ENCODE measurements around the gene BAAT.

BAAT gene

DNA sequence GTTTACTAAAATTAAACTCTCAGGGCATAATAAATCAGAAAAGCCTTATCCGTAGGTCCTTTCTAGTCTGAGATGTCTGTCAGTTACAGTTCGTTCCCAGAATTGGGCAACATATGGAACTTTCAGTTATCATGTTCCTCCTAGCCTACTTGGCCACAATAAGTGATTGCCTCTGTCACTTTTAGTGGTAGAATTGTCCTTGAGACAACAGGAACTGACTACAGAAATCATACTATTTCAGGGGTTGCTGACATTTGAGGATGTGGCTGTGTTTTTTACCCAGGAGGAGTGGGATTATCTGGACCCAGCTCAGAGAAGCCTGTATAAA is 14.8 kb upstream of the BAAT start:
- H3K4me2 ChIP-seq (ENCODE audit: low read length): peak overlapping the region; percentile 84
- no peaks in the 10 kb centered on the region for H3K9me3 ChIP-seq (ENCODE audit: control insufficient read depth, low read length)
- peaks cover 2% of the 10 kb centered on the region for H3K36me3 ChIP-seq (ENCODE audit: control insufficient read depth, insufficient read depth, low read length)
- peaks cover 2% of the 10 kb centered on the region for H3K4me1 ChIP-seq
- peak overlapping the region; percentile 82 for H3K4me3 ChIP-seq (ENCODE audit: low read depth, low read length)
- no peak for TF ChIP-seq CTCF (IDR thresholded peaks at IDR 0.05)
- H3K9ac ChIP-seq: no peak overlapping the region
- no peak overlapping the region for H2AFZ ChIP-seq
- peak overlapping the region; percentile 15 for H3K27ac ChIP-seq
- H3K27me3 ChIP-seq (ENCODE audit: control insufficient read depth, insufficient read depth, low read length): no peaks in the 10 kb centered on the region
- peaks cover 22% of the 10 kb centered on the region for H3K79me2 ChIP-seq

DNA sequence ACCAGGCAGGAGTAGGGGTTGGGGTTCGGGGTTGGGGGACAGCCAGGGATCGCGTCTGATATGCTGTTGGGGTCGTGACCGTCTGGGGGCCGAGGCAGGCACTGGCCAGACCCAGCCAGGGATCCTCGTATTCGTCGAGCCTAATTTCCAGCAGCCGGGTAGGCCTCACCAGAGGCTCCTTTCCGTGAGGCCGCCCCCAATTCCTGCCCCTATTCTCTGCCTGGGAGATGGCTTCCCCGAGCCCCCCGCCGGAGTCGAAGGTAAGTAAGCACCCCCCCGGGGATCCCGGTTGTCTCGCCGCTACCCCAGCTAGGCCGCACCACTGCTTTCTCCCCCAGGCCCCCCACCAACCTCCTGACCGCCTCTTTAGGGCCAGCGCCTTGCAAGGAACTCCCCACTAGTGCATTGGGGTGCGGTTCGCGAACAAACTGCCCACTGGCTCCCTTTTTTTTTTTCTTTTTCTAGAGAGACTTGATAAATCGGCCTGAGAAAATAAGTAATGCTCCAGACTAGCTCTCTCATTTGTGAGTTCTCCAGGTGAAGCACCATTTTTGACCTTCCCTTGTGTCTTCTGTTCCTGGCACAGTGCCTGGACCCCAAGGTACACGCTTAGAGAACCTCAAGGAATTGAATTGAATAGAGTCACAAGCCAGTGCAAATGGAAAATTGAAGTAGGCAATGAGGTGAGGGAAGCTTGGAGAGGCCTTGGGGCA is 14.3 kb upstream of the BAAT start:
- Histone ChIP-seq H3K27ac (peak overlapping the region; percentile 44), H3K4me3 (ENCODE audit: low read depth, low read length) (peak overlapping the region; percentile 82), H3K4me2 (ENCODE audit: low read length) (peak overlapping the region; percentile 84), H3K79me2 (peaks cover 25% of the 10 kb centered on the region), H3K4me1 (peaks cover 2% of the 10 kb centered on the region), H3K9ac (peak overlapping the region; percentile 37), H2AFZ (peak overlapping the region; percentile 82), H3K36me3 (ENCODE audit: control insufficient read depth, insufficient read depth, low read length) (no peaks in the 10 kb centered on the region), H3K9me3 (ENCODE audit: control insufficient read depth, low read length) (no peaks in the 10 kb centered on the region), H3K27me3 (ENCODE audit: control insufficient read depth, insufficient read depth, low read length) (no peaks in the 10 kb centered on the region)
- no peak for TF ChIP-seq CTCF (IDR thresholded peaks at IDR 0.05)

DNA sequence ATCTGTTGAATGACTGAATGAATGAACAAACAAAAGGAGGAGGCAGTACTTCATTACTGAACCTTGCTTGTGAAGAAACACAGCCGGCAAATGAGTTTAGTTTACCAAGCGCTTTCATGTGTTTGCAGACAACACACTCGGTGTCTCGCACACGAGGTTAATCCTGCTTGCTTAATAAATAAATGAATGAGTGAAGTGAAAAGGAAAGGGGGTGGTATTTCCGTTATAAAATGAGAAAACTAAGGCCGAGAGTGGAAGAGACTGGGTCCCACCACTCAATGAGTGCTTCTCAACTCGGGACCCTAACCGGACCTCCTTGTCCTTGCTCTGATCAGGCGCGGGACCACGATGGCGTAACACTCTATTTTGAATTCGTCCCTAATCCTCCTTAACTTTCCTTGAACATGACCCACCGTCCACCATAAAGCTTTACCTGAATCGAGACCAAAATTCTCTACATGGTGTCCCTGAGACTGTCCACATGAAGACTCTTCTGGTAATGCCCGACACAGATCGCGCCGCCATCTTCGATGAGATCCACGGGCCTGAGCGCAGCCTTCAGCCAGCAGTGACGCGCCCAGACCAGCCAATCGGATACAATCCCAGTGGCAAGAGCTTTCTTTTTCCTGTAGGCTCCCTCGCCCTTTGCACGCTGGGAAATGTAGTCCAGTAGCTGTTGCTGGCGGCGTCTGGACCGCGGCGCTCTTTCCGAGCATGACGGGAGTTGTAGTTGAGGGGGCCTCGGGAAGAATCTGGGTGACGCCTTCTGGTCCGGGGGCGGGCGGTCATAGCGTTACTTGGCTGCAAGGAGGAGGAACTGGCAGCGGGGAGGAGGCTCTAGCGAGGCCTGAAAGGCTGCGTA is 13.5 kb upstream of the BAAT start, which contains the start of the genes MRPL50 and ZNF189:
Gene MRPL50, minus strand, starts transcription at position 551 of the 862 bp plus-strand sequence. Its CDS starts 26 bp downstream, at position 525.
Gene ZNF189, plus strand, starts transcription at position 784 of the 862 bp plus-strand sequence. CDS start 306 bp downstream, outside the sequence.
- H3K9me3 ChIP-seq (ENCODE audit: control insufficient read depth, low read length): no peaks in the 10 kb centered on the region
- H3K27me3 ChIP-seq (ENCODE audit: control insufficient read depth, insufficient read depth, low read length): no peaks in the 10 kb centered on the region
- peak within 1 kb of the TSS; percentile 82 for H3K4me3 ChIP-seq (ENCODE audit: low read depth, low read length)
- peak within 1 kb of the TSS; percentile 37 for H3K9ac ChIP-seq
- no peak for TF ChIP-seq CTCF (IDR thresholded peaks at IDR 0.05)
- H2AFZ ChIP-seq: peak within 1 kb of the TSS; percentile 82
- no peaks in the 10 kb centered on the region for H3K36me3 ChIP-seq (ENCODE audit: control insufficient read depth, insufficient read depth, low read length)
- H3K79me2 ChIP-seq: peaks cover 25% of the 10 kb centered on the region
- H3K4me2 ChIP-seq (ENCODE audit: low read length): peak within 1 kb of the TSS; percentile 84
- H3K4me1 ChIP-seq: peaks cover 2% of the 10 kb centered on the region
- H3K27ac ChIP-seq: peak within 1 kb of the TSS; percentile 75

DNA sequence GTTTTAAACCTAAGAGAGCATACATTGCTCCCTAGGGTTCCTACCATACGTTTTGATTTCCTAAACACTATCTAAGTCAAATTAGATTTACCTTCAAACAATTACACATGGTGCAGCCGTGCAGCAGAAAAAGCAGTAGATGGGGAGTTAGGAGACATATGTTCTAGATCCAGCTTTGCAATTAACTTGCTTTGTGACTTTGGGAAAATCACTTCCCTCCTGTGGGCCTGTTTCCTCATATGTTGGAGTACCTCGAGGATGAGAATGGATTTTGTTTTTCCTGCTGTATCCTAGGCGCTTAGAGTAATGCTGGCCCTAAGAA is 12.9 kb upstream of the BAAT start:
- Histone ChIP-seq H3K9ac (no peak overlapping the region), H3K27ac (peak overlapping the region; percentile 75), H3K36me3 (ENCODE audit: control insufficient read depth, insufficient read depth, low read length) (no peaks in the 10 kb centered on the region), H3K4me1 (peaks cover 2% of the 10 kb centered on the region), H2AFZ (peak overlapping the region; percentile 82), H3K79me2 (peaks cover 27% of the 10 kb centered on the region), H3K9me3 (ENCODE audit: control insufficient read depth, low read length) (no peaks in the 10 kb centered on the region), H3K4me2 (ENCODE audit: low read length) (peak overlapping the region; percentile 63), H3K27me3 (ENCODE audit: control insufficient read depth, insufficient read depth, low read length) (no peaks in the 10 kb centered on the region), H3K4me3 (ENCODE audit: low read depth, low read length) (peak overlapping the region; percentile 80)
- TF ChIP-seq CTCF (IDR thresholded peaks at IDR 0.05): no peak
